Pulmonary artery endothelial cell (primary cell): ENCODE results near the gene EXOC8. TPM values are rescaled to one million over a fixed set of nuclear protein-coding genes. Genes with fewer than 3 reads are reported as not detected.

Experiments used
- DNase-seq: peaks from one replicate; pipeline ENCODE4 v3.0.0-alpha.2; 2011; ENCODE audit warnings: low read depth, low spot score
- total RNA-seq: library from RNA; depleted of rRNA; stranded (reverse); fragments of >200 nt; gene quantifications from 2 replicates; pipeline ENCODE4 v1.2.3, GENCODE V29; 2014

EXOC8 gene
- 21.2 and 28.9 TPM in 2 replicates for total RNA-seq

GRCh38 chr1:231337472-231338269 is at the start of gene EXOC8:
EXOC8 (minus strand) TSS chr1:231337852; CDS start chr1:231337745, 107 bp downstream.
- peak; percentile 81 for DNase-seq

- no peak for DNase-seq
Observed at GRCh38 chr1:231386466-231386865, 48.8 kb upstream of the EXOC8 start.

- no peak for DNase-seq
Observed at GRCh38 chr1:231385416-231385748, 47.7 kb upstream of the EXOC8 start.

- DNase-seq: no peak
Observed at GRCh38 chr1:231384696-231385415, 47.2 kb upstream of the EXOC8 start.

- DNase-seq: no peak
Observed at GRCh38 chr1:231383159-231383860, 45.7 kb upstream of the EXOC8 start.

- DNase-seq: no peak
Observed at GRCh38 chr1:231382426-231382825, 44.8 kb upstream of the EXOC8 start.

GRCh38 chr1:231381729-231382128 is 44.1 kb upstream of the EXOC8 start:
- no peak for DNase-seq

- no peak for DNase-seq
Observed at GRCh38 chr1:231376875-231377549, 39.4 kb upstream of the EXOC8 start.

- no peak for DNase-seq
Observed at GRCh38 chr1:231376101-231376500, 38.4 kb upstream of the EXOC8 start.

GRCh38 chr1:231374394-231374793 is 36.7 kb upstream of the EXOC8 start:
- no peak for DNase-seq

- DNase-seq: no peak
Observed at GRCh38 chr1:231372501-231372900, 34.8 kb upstream of the EXOC8 start.

GRCh38 chr1:231369282-231369681 is 31.6 kb upstream of the EXOC8 start:
- no peak for DNase-seq

GRCh38 chr1:231364192-231364591 is 26.5 kb upstream of the EXOC8 start:
- DNase-seq: no peak

- DNase-seq: no peak
Observed at GRCh38 chr1:231363624-231364023, 26.0 kb upstream of the EXOC8 start.

GRCh38 chr1:231362325-231362724 is 24.7 kb upstream of the EXOC8 start:
- no peak for DNase-seq

GRCh38 chr1:231359113-231359512 is 21.5 kb upstream of the EXOC8 start:
- no peak for DNase-seq

- no peak for DNase-seq
Observed at GRCh38 chr1:231357831-231358354, 20.2 kb upstream of the EXOC8 start.

GRCh38 chr1:231357187-231357772 is 19.6 kb upstream of the EXOC8 start:
- no peak for DNase-seq

GRCh38 chr1:231355171-231355570 is 17.5 kb upstream of the EXOC8 start:
- DNase-seq: no peak

GRCh38 chr1:231354330-231355020 is 16.8 kb upstream of the EXOC8 start:
- DNase-seq: no peak
